Measurements from ENCODE around the gene CFHR4. TPM values are rescaled to one million over a fixed set of nuclear protein-coding genes. Genes with fewer than 3 reads are reported as not detected.

CFHR4 gene
- total RNA-seq (10 to 100 TPM; 30.3 to 63.0 TPM), polyA plus RNA-seq (100 to 1,000 TPM in 1 of 2 donors, 10 to 100 TPM in 1; 72.6 to 124 TPM)

DNA sequence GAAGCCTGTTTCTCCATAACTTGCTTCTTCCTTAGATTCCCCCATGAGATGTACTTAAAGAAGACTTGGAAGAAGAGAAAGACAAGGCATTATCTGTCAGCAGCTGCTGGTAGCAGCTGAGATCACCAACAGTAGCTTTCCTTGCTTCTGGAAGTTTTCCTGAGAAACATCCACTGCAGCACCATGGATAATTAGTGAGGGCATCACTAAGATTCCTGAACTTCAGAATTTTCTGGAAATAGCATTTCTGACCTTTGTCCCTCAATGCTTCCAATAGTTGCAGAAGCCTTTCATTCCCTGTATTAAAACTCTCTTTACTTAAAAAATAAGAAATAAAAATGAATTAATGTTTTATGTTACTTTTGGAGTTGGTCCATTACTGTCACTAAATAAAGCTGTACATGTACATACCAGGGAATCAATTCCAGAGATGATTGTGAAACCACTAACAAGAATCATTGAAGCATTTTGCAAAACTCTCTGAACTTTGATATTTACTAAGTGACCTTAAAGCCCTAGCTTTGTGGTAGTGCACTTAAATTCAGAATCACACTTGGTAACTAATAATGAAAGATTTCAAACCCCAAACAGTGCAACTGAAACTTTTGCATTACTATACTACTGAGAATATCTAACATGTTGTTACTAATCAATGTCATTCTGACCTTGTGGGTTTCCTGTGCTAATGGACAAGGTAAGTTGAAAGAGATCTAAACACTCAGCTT, at the start of gene CFHR4:
TSS of gene CFHR4 (plus strand) at position 538 of the 725 bp plus-strand sequence. CDS start at position 637, 99 bp downstream.
- Histone ChIP-seq H3K27me3 (ENCODE audit: control insufficient read depth in 4 of 4, insufficient read depth in 4 of 4, low read length in 3 of 4) (no peaks in the 10 kb centered on the region), H3K9ac (ENCODE audit: low read depth in 1 of 2, low read length in 2 of 2) (peak within 1 kb of the TSS; percentile 70 to 86), H3K27ac (ENCODE audit: low read depth in 1 of 2, low read length in 2 of 2) (peak within 1 kb of the TSS; percentile 58 to 63), H3K9me3 (ENCODE audit: control insufficient read depth in 4 of 4, low read length in 3 of 4) (no peaks in the 10 kb centered on the region), H3K36me3 (ENCODE audit: control insufficient read depth in 4 of 4, insufficient read depth in 3 of 4, low read depth in 1 of 4, low read length in 3 of 4) (no peaks in the 10 kb centered on the region), H3K4me1 (ENCODE audit: control insufficient read depth in 4 of 4, insufficient read depth in 4 of 4, low read length in 3 of 4) (peaks cover 0 to 9% (median 5%) of the 10 kb centered on the region in 4 donors), H3K4me3 (ENCODE audit: low read depth in 1 of 3, low read length in 3 of 3) (peak within 1 kb of the TSS; percentile 49 to 67 (median 52))
- TF ChIP-seq TAF1 (conservative IDR thresholded peaks at IDR 0.05) (peak; percentile 71), YY1 (IDR thresholded peaks at IDR 0.05) (peak; percentile 62), EGR1 (IDR thresholded peaks at IDR 0.05; ENCODE audit: low read depth in 2 of 2) (no peak), FOXA1 (IDR thresholded peaks at IDR 0.05) (peak; percentile 24), HNF4A (conservative IDR thresholded peaks at IDR 0.05) (peak; percentile 90 to 91), NR2F2 (IDR thresholded peaks at IDR 0.05) (no peak), RXRA (IDR thresholded peaks at IDR 0.05) (peak; percentile 80 to 85), JUND (IDR thresholded peaks at IDR 0.05) (peak; percentile 43 to 58), FOXA2 (IDR thresholded peaks at IDR 0.05) (peak; percentile 79), SP1 (IDR thresholded peaks at IDR 0.05) (peak; percentile 68), GABPA (IDR thresholded peaks at IDR 0.05 in 1 of 2, conservative IDR thresholded peaks at IDR 0.05 in 1 of 2) (no peak), HNF4G (IDR thresholded peaks at IDR 0.05) (peak; percentile 40), RAD21 (IDR thresholded peaks at IDR 0.05) (peak in 1 of 2 donors; percentile 64)
- TF ChIP-seq, protein P1, sequence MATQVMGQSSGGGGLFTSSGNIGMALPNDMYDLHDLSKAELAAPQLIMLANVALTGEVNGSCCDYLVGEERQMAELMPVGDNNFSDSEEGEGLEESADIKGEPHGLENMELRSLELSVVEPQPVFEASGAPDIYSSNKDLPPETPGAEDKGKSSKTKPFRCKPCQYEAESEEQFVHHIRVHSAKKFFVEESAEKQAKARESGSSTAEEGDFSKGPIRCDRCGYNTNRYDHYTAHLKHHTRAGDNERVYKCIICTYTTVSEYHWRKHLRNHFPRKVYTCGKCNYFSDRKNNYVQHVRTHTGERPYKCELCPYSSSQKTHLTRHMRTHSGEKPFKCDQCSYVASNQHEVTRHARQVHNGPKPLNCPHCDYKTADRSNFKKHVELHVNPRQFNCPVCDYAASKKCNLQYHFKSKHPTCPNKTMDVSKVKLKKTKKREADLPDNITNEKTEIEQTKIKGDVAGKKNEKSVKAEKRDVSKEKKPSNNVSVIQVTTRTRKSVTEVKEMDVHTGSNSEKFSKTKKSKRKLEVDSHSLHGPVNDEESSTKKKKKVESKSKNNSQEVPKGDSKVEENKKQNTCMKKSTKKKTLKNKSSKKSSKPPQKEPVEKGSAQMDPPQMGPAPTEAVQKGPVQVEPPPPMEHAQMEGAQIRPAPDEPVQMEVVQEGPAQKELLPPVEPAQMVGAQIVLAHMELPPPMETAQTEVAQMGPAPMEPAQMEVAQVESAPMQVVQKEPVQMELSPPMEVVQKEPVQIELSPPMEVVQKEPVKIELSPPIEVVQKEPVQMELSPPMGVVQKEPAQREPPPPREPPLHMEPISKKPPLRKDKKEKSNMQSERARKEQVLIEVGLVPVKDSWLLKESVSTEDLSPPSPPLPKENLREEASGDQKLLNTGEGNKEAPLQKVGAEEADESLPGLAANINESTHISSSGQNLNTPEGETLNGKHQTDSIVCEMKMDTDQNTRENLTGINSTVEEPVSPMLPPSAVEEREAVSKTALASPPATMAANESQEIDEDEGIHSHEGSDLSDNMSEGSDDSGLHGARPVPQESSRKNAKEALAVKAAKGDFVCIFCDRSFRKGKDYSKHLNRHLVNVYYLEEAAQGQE (IDR thresholded peaks at IDR 0.05) = peak; percentile 56
- TF ChIP-seq, protein P2, sequence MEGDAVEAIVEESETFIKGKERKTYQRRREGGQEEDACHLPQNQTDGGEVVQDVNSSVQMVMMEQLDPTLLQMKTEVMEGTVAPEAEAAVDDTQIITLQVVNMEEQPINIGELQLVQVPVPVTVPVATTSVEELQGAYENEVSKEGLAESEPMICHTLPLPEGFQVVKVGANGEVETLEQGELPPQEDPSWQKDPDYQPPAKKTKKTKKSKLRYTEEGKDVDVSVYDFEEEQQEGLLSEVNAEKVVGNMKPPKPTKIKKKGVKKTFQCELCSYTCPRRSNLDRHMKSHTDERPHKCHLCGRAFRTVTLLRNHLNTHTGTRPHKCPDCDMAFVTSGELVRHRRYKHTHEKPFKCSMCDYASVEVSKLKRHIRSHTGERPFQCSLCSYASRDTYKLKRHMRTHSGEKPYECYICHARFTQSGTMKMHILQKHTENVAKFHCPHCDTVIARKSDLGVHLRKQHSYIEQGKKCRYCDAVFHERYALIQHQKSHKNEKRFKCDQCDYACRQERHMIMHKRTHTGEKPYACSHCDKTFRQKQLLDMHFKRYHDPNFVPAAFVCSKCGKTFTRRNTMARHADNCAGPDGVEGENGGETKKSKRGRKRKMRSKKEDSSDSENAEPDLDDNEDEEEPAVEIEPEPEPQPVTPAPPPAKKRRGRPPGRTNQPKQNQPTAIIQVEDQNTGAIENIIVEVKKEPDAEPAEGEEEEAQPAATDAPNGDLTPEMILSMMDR (IDR thresholded peaks at IDR 0.05; ENCODE audit: low read depth, low read length, missing input control) = no peak
- TF ChIP-seq, protein P3, sequence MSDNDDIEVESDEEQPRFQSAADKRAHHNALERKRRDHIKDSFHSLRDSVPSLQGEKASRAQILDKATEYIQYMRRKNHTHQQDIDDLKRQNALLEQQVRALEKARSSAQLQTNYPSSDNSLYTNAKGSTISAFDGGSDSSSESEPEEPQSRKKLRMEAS (IDR thresholded peaks at IDR 0.05) = peak; percentile 58
- TF ChIP-seq, protein P4, sequence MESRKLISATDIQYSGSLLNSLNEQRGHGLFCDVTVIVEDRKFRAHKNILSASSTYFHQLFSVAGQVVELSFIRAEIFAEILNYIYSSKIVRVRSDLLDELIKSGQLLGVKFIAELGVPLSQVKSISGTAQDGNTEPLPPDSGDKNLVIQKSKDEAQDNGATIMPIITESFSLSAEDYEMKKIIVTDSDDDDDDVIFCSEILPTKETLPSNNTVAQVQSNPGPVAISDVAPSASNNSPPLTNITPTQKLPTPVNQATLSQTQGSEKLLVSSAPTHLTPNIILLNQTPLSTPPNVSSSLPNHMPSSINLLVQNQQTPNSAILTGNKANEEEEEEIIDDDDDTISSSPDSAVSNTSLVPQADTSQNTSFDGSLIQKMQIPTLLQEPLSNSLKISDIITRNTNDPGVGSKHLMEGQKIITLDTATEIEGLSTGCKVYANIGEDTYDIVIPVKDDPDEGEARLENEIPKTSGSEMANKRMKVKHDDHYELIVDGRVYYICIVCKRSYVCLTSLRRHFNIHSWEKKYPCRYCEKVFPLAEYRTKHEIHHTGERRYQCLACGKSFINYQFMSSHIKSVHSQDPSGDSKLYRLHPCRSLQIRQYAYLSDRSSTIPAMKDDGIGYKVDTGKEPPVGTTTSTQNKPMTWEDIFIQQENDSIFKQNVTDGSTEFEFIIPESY (IDR thresholded peaks at IDR 0.05) = peak; percentile 69
- TF ChIP-seq, protein P5, sequence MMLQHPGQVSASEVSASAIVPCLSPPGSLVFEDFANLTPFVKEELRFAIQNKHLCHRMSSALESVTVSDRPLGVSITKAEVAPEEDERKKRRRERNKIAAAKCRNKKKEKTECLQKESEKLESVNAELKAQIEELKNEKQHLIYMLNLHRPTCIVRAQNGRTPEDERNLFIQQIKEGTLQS (IDR thresholded peaks at IDR 0.05) = peak; percentile 51
- no peak for DNase-seq (ENCODE audit: low spot score)

All from liver (tissue), 9 donors.